ENCODE measurements around the gene EPHA3.

GRCh38 chr3:89250742-89251141 is 143.3 kb downstream of the EPHA3 start:
- TF ChIP-seq POLR2A (IDR thresholded peaks at IDR 0.05; ENCODE audit: low read length) (no peak), GATA1 (IDR thresholded peaks at IDR 0.05; ENCODE audit: low read depth, low read length) (no peak)

Measured in erythroblast (primary cell).